GM12878 (cell line): Measurements from ENCODE around the gene SLC31A1. TPM values are rescaled to one million over a fixed set of nuclear protein-coding genes. Genes with fewer than 3 reads are reported as not detected.

Source experiments
- polyA plus RNA-seq, 11 experiments: library from polyadenylated mRNA; depleted of rRNA in 4 of 11; unstranded in 6 of 11; stranded (reverse) in 5 of 11; fragments of >200 nt; fragmentation: Nextera tagmentation in 4 of 11; fragmentation: Illumina TruSeq in 1 of 11; extraction: Ambion mirVana in 4 of 11; extraction: Trizol in 1 of 11; gene quantifications; 1 replicate in 1 of 11; 2 replicates in 10 of 11; pipeline versions ENCODE4 v1.2.1 to v1.2.3, GENCODE V29; 2011 to 2016; ENCODE audit warnings: inconsistent platforms in 2 of 11, missing spikeins in 2 of 11, low read depth in 1 of 11
- total RNA-seq, 4 experiments: library from RNA; depleted of rRNA in 3 of 4; stranded (reverse); fragments of >200 nt in 3 of 4; fragmentation: Illumina TruSeq in 1 of 4; extraction: Trizol in 1 of 4; gene quantifications; 2 replicates each; pipeline versions ENCODE4 v1.2.1 to v1.2.3, GENCODE V29; 2013 to 2021

SLC31A1 gene
- total and polyA plus RNA-seq, 10 of the 15 experiments (the other 5 are each of a cell fraction or from before 2014, with no cell fraction given) = 7.3 to 16.2 (median 10.5) TPM

Other genes starting within 250 kb of the SLC31A1 start
Only the 7 nearest of the 14 such genes appear.
- 0.40 and 1.2 TPM in 2 replicates for gene SLC31A2, start 70.5 kb upstream of the SLC31A1 start, total RNA-seq (2014; rRNA removed)
- 0.64 and 0.89 TPM in 2 replicates for gene SLC31A2, start 70.5 kb upstream of the SLC31A1 start, total RNA-seq (2014; rRNA removed; fragmentation: Illumina TruSeq; extraction: Trizol)
- 0.74 and 0.97 TPM in 2 replicates for gene SLC31A2, start 70.5 kb upstream of the SLC31A1 start, total RNA-seq (2021)
- gene SLC31A2, start 70.5 kb upstream of the SLC31A1 start, polyA plus RNA-seq (2011; rRNA removed) = 0.86 and 1.1 TPM in 2 replicates
- gene SLC31A2, start 70.5 kb upstream of the SLC31A1 start, polyA plus RNA-seq (2014; fragmentation: Illumina TruSeq; extraction: Trizol) = 1.1 and 1.3 TPM in 2 replicates
- 1 to 10 TPM in 1 of 2 experiments, under 1 TPM in 1; 0.09 to 1.0 TPM for gene SLC31A2, start 70.5 kb upstream of the SLC31A1 start, polyA plus RNA-seq (2014; fragmentation: Nextera tagmentation; extraction: Ambion mirVana)
- 0.60 and 0.64 TPM in 2 replicates for gene SLC31A2, start 70.5 kb upstream of the SLC31A1 start, polyA plus RNA-seq (2014; rRNA removed)
- gene SLC31A2, start 70.5 kb upstream of the SLC31A1 start, polyA plus RNA-seq (2016; fragmentation: Nextera tagmentation; extraction: Ambion mirVana) = 1 to 10 TPM in 1 of 2 experiments, under 1 TPM in 1; 0.79 to 1.9 TPM
- gene FKBP15, start 267 bp upstream of the SLC31A1 start, total RNA-seq (2014; rRNA removed) = 21.7 and 22.8 TPM in 2 replicates
- 20.1 and 20.4 TPM in 2 replicates for gene FKBP15, start 267 bp upstream of the SLC31A1 start, total RNA-seq (2014; rRNA removed; fragmentation: Illumina TruSeq; extraction: Trizol)
- gene FKBP15, start 267 bp upstream of the SLC31A1 start, total RNA-seq (2021) = 22.1 and 26.6 TPM in 2 replicates
- 43.0 and 53.4 TPM in 2 replicates for gene FKBP15, start 267 bp upstream of the SLC31A1 start, polyA plus RNA-seq (2011; rRNA removed)
- gene FKBP15, start 267 bp upstream of the SLC31A1 start, polyA plus RNA-seq (2014; fragmentation: Illumina TruSeq; extraction: Trizol) = 25.6 and 26.7 TPM in 2 replicates
- 1 to 10 TPM; 5.0 to 8.2 TPM for gene FKBP15, start 267 bp upstream of the SLC31A1 start, polyA plus RNA-seq (2014; fragmentation: Nextera tagmentation; extraction: Ambion mirVana)
- 18.8 and 20.5 TPM in 2 replicates for gene FKBP15, start 267 bp upstream of the SLC31A1 start, polyA plus RNA-seq (2014; rRNA removed)
- 10 to 100 TPM; 21.1 to 21.3 TPM for gene FKBP15, start 267 bp upstream of the SLC31A1 start, polyA plus RNA-seq (2016; fragmentation: Nextera tagmentation; extraction: Ambion mirVana)
- gene CDC26, start 54.0 kb downstream of the SLC31A1 start, total RNA-seq (2014; rRNA removed) = 32.1 and 33.7 TPM in 2 replicates
- 55.1 and 56.9 TPM in 2 replicates for gene CDC26, start 54.0 kb downstream of the SLC31A1 start, total RNA-seq (2014; rRNA removed; fragmentation: Illumina TruSeq; extraction: Trizol)
- 28.2 and 28.9 TPM in 2 replicates for gene CDC26, start 54.0 kb downstream of the SLC31A1 start, total RNA-seq (2021)
- 46.2 and 60.9 TPM in 2 replicates for gene CDC26, start 54.0 kb downstream of the SLC31A1 start, polyA plus RNA-seq (2011; rRNA removed)
- 66.1 and 81.1 TPM in 2 replicates for gene CDC26, start 54.0 kb downstream of the SLC31A1 start, polyA plus RNA-seq (2014; fragmentation: Illumina TruSeq; extraction: Trizol)
- 100 to 1,000 TPM; 140 to 156 TPM for gene CDC26, start 54.0 kb downstream of the SLC31A1 start, polyA plus RNA-seq (2014; fragmentation: Nextera tagmentation; extraction: Ambion mirVana)
- gene CDC26, start 54.0 kb downstream of the SLC31A1 start, polyA plus RNA-seq (2014; rRNA removed) = 33.2 and 44.8 TPM in 2 replicates
- gene CDC26, start 54.0 kb downstream of the SLC31A1 start, polyA plus RNA-seq (2016; fragmentation: Nextera tagmentation; extraction: Ambion mirVana) = 100 to 1,000 TPM in 1 of 2 experiments, 10 to 100 TPM in 1; 97.4 to 102 TPM
- gene PRPF4, start 54.1 kb downstream of the SLC31A1 start, total RNA-seq (2014; rRNA removed) = 39.5 and 43.3 TPM in 2 replicates
- 38.4 and 39.0 TPM in 2 replicates for gene PRPF4, start 54.1 kb downstream of the SLC31A1 start, total RNA-seq (2014; rRNA removed; fragmentation: Illumina TruSeq; extraction: Trizol)
- gene PRPF4, start 54.1 kb downstream of the SLC31A1 start, total RNA-seq (2021) = 28.6 and 31.7 TPM in 2 replicates
- gene PRPF4, start 54.1 kb downstream of the SLC31A1 start, polyA plus RNA-seq (2011; rRNA removed) = 18.0 and 28.4 TPM in 2 replicates
- 43.5 and 49.9 TPM in 2 replicates for gene PRPF4, start 54.1 kb downstream of the SLC31A1 start, polyA plus RNA-seq (2014; fragmentation: Illumina TruSeq; extraction: Trizol)
- gene PRPF4, start 54.1 kb downstream of the SLC31A1 start, polyA plus RNA-seq (2014; fragmentation: Nextera tagmentation; extraction: Ambion mirVana) = 10 to 100 TPM; 23.0 to 43.5 TPM
- 26.3 and 31.2 TPM in 2 replicates for gene PRPF4, start 54.1 kb downstream of the SLC31A1 start, polyA plus RNA-seq (2014; rRNA removed)
- 10 to 100 TPM; 46.7 to 48.1 TPM for gene PRPF4, start 54.1 kb downstream of the SLC31A1 start, polyA plus RNA-seq (2016; fragmentation: Nextera tagmentation; extraction: Ambion mirVana)
- 0.05 and 0.06 TPM in 2 replicates for gene RNF183, start 81.8 kb downstream of the SLC31A1 start, total RNA-seq (2014; rRNA removed)
- gene RNF183, start 81.8 kb downstream of the SLC31A1 start, total RNA-seq (2014; rRNA removed; fragmentation: Illumina TruSeq; extraction: Trizol) = not detected in 2 replicates
- gene RNF183, start 81.8 kb downstream of the SLC31A1 start, total RNA-seq (2021) = not detected in 2 replicates
- 0.26 and 0.75 TPM in 2 replicates for gene RNF183, start 81.8 kb downstream of the SLC31A1 start, polyA plus RNA-seq (2011; rRNA removed)
- 0.03 TPM in 1 of 2 replicates, not detected in the other for gene RNF183, start 81.8 kb downstream of the SLC31A1 start, polyA plus RNA-seq (2014; fragmentation: Illumina TruSeq; extraction: Trizol)
- not detected for gene RNF183, start 81.8 kb downstream of the SLC31A1 start, polyA plus RNA-seq (2014; fragmentation: Nextera tagmentation; extraction: Ambion mirVana)
- 0.08 TPM in 1 of 2 replicates, not detected in the other for gene RNF183, start 81.8 kb downstream of the SLC31A1 start, polyA plus RNA-seq (2014; rRNA removed)
- gene RNF183, start 81.8 kb downstream of the SLC31A1 start, polyA plus RNA-seq (2016; fragmentation: Nextera tagmentation; extraction: Ambion mirVana) = not detected
- 0.40 and 0.65 TPM in 2 replicates for gene WDR31, start 118.7 kb downstream of the SLC31A1 start, total RNA-seq (2014; rRNA removed)
- 0.72 and 0.97 TPM in 2 replicates for gene WDR31, start 118.7 kb downstream of the SLC31A1 start, total RNA-seq (2014; rRNA removed; fragmentation: Illumina TruSeq; extraction: Trizol)
- 0.97 and 1.1 TPM in 2 replicates for gene WDR31, start 118.7 kb downstream of the SLC31A1 start, total RNA-seq (2021)
- 0.41 and 0.45 TPM in 2 replicates for gene WDR31, start 118.7 kb downstream of the SLC31A1 start, polyA plus RNA-seq (2011; rRNA removed)
- 1.1 and 1.6 TPM in 2 replicates for gene WDR31, start 118.7 kb downstream of the SLC31A1 start, polyA plus RNA-seq (2014; fragmentation: Illumina TruSeq; extraction: Trizol)
- under 1 TPM; 0.26 to 0.29 TPM for gene WDR31, start 118.7 kb downstream of the SLC31A1 start, polyA plus RNA-seq (2014; fragmentation: Nextera tagmentation; extraction: Ambion mirVana)
- 0.67 and 0.87 TPM in 2 replicates for gene WDR31, start 118.7 kb downstream of the SLC31A1 start, polyA plus RNA-seq (2014; rRNA removed)
- 1 to 10 TPM; 1.1 to 1.7 TPM for gene WDR31, start 118.7 kb downstream of the SLC31A1 start, polyA plus RNA-seq (2016; fragmentation: Nextera tagmentation; extraction: Ambion mirVana)
- gene BSPRY, start 128.0 kb downstream of the SLC31A1 start, total RNA-seq (2014; rRNA removed) = 6.3 and 6.5 TPM in 2 replicates
- 3.3 and 3.8 TPM in 2 replicates for gene BSPRY, start 128.0 kb downstream of the SLC31A1 start, total RNA-seq (2014; rRNA removed; fragmentation: Illumina TruSeq; extraction: Trizol)
- gene BSPRY, start 128.0 kb downstream of the SLC31A1 start, total RNA-seq (2021) = 5.6 and 6.0 TPM in 2 replicates
- 0.40 and 0.45 TPM in 2 replicates for gene BSPRY, start 128.0 kb downstream of the SLC31A1 start, polyA plus RNA-seq (2011; rRNA removed)
- gene BSPRY, start 128.0 kb downstream of the SLC31A1 start, polyA plus RNA-seq (2014; fragmentation: Illumina TruSeq; extraction: Trizol) = 2.7 and 4.4 TPM in 2 replicates
- 1 to 10 TPM in 1 of 2 experiments, under 1 TPM in 1; 1.00 to 1.5 TPM for gene BSPRY, start 128.0 kb downstream of the SLC31A1 start, polyA plus RNA-seq (2014; fragmentation: Nextera tagmentation; extraction: Ambion mirVana)
- 6.1 and 6.3 TPM in 2 replicates for gene BSPRY, start 128.0 kb downstream of the SLC31A1 start, polyA plus RNA-seq (2014; rRNA removed)
- gene BSPRY, start 128.0 kb downstream of the SLC31A1 start, polyA plus RNA-seq (2016; fragmentation: Nextera tagmentation; extraction: Ambion mirVana) = 1 to 10 TPM; 4.0 to 4.1 TPM